Trophoblast cell (in vitro differentiated cells and primary cell): ENCODE results near the gene ABLIM1.

Source experiments
- DNase-seq, 2 donors: peaks; one replicate each; pipeline ENCODE4 v3.0.0-alpha.2; 2016
- H2AFZ ChIP-seq: 2 replicates; pipeline ENCODE4 v1.6.1; 2013; ENCODE audit warnings: low read length, moderate library complexity, mild to moderate bottlenecking; ENCODE audit not compliant: insufficient read depth, poor library complexity
- H2AK5ac ChIP-seq: 2 replicates; pipeline ENCODE4 v1.6.1; 2013; ENCODE audit warnings: mild to moderate bottlenecking, low read length
- H2BK120ac ChIP-seq: 2 replicates; pipeline ENCODE4 v1.6.1; 2013; ENCODE audit warnings: low read length, mild to moderate bottlenecking, moderate library complexity; ENCODE audit not compliant: insufficient read depth, poor library complexity
- H2BK12ac ChIP-seq: 2 replicates; pipeline ENCODE4 v1.6.1; 2013; ENCODE audit warnings: mild to moderate bottlenecking, low read length, moderate library complexity
- H2BK5ac ChIP-seq: 2 replicates; pipeline ENCODE4 v1.6.1; 2013; ENCODE audit warnings: low read length, low read depth, moderate library complexity, mild to moderate bottlenecking; ENCODE audit not compliant: poor library complexity
- H3K14ac ChIP-seq: 2 replicates; pipeline ENCODE4 v1.6.1; 2013; ENCODE audit warnings: mild to moderate bottlenecking, low read length
- H3K18ac ChIP-seq: 2 replicates; pipeline ENCODE4 v1.6.1; 2013; ENCODE audit warnings: mild to moderate bottlenecking, low read length
- H3K23ac ChIP-seq: 2 replicates; pipeline ENCODE4 v1.6.1; 2013; ENCODE audit warnings: low read length
- H3K27ac ChIP-seq: 2 replicates; pipeline ENCODE4 v1.5.1; 2013; ENCODE audit warnings: low read depth, mild to moderate bottlenecking, inconsistent platforms, low read length, moderate library complexity
- H3K27me3 ChIP-seq: 2 replicates; pipeline ENCODE4 v1.6.1; 2013; ENCODE audit warnings: inconsistent platforms, mild to moderate bottlenecking, low read length, moderate library complexity; ENCODE audit not compliant: insufficient read depth
- H3K36me3 ChIP-seq, 2 experiments: 1 replicate in 1 of 2; 2 replicates in 1 of 2; pipeline ENCODE4 v1.6.1; 2013; ENCODE audit warnings: low read length in 2 of 2, mild to moderate bottlenecking in 2 of 2, moderate library complexity in 1 of 2; ENCODE audit not compliant: insufficient read depth in 2 of 2, control insufficient read depth in 1 of 2
- H3K4ac ChIP-seq: 2 replicates; pipeline ENCODE4 v1.6.1; 2013; ENCODE audit warnings: low read depth, mild to moderate bottlenecking, low read length, moderate library complexity
- H3K4me1 ChIP-seq, 2 experiments: 1 replicate in 1 of 2; 2 replicates in 1 of 2; pipeline ENCODE4 v1.6.1; 2013; ENCODE audit warnings: low read length in 2 of 2, mild to moderate bottlenecking in 2 of 2, moderate library complexity in 1 of 2; ENCODE audit not compliant: insufficient read depth in 2 of 2, control insufficient read depth in 1 of 2
- H3K4me2 ChIP-seq: 2 replicates; pipeline ENCODE4 v1.6.1; 2013; ENCODE audit warnings: inconsistent platforms, mild to moderate bottlenecking, low read length, moderate library complexity
- H3K4me3 ChIP-seq: 2 replicates; pipeline ENCODE4 v1.5.1; 2013; ENCODE audit warnings: mild to moderate bottlenecking, low read depth, low read length, inconsistent platforms
- H3K79me1 ChIP-seq: one replicate; pipeline ENCODE4 v1.6.1; 2013; ENCODE audit warnings: low read length
- H3K79me2 ChIP-seq: 2 replicates; pipeline ENCODE4 v1.6.1; 2013; ENCODE audit warnings: low read length, mild to moderate bottlenecking; ENCODE audit not compliant: control insufficient read depth, insufficient read depth, poor library complexity
- H3K9ac ChIP-seq: 2 replicates; pipeline ENCODE4 v1.6.1; 2013; ENCODE audit warnings: mild to moderate bottlenecking, low read length
- H3K9me3 ChIP-seq: 2 replicates; pipeline ENCODE4 v1.6.1; 2013; ENCODE audit warnings: low read depth, mild to moderate bottlenecking, control low read depth, inconsistent platforms, low read length; ENCODE audit not compliant: insufficient read depth
- H4K12ac ChIP-seq: 2 replicates; pipeline ENCODE4 v1.6.1; 2013; ENCODE audit warnings: low read depth, mild to moderate bottlenecking, low read length, moderate library complexity
- H4K8ac ChIP-seq: 2 replicates; pipeline ENCODE4 v1.6.1; 2013; ENCODE audit warnings: low read depth, mild to moderate bottlenecking, low read length, moderate library complexity
- H4K91ac ChIP-seq: one replicate; pipeline ENCODE4 v1.6.1; 2013; ENCODE audit warnings: low read depth, mild to moderate bottlenecking, low read length, moderate library complexity
- WGBS: extraction: QIAGEN DNeasy Blood & Tissue Kit; methylation state at CpG from one replicate; pipeline ENCODE4 v1.1.7; 2013; ENCODE audit warnings: missing lambda C conversion rate; ENCODE audit not compliant: insufficient read length, insufficient coverage; ENCODE audit errors: extremely low coverage; 5-methylcytosine and 5-hydroxymethylcytosine counted together

ABLIM1 gene

DNA sequence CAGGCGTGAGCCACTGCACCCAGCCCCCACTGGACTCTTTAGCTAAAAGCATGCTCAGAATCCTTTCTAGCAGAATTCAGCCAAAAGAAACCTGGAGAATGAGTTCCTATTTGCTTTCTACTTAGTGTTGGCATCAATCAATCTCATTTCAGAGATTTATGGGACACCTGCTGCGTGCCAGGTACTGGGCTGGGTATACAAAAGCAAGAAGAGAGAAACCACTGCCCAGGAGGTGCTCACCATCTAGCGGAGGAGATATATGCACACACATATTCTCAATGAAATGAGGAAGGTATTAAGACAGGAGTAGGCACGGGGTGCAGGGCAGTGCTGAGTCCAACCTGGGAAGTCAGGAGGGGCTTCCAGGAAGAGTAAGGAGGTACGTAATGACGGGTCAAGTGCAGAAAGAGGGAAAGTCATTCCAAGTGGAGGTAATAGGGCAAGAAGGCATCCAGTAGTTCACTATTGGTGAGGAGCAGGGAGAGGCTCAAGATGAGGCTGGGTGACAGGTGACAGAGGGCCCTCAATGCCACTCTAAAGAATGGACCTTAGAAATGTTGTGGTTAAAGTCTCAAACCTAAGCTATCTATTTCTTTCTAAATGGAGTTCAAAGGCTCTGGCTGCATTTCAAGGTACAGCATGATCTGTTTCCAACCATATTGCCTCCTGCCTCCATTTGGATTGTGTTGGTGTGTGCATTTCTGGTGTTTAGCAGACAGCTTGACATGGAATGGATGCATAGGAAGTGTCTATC lies 22.1 kb downstream of the ABLIM1 start:
- Histone ChIP-seq H4K12ac (no peak overlapping the region), H4K8ac (no peak overlapping the region), H3K4me3 (no peak overlapping the region), H3K23ac (no peak overlapping the region), H3K9me3 (no peaks in the 10 kb centered on the region), H2AFZ (no peak overlapping the region), H2BK120ac (no peak overlapping the region), H3K4me1 (peaks cover 15 to 29% of the 10 kb centered on the region in 2 experiments), H3K9ac (no peak overlapping the region), H2BK12ac (no peak overlapping the region), H3K4me2 (no peak overlapping the region), H3K79me2 (no peaks in the 10 kb centered on the region), H3K4ac (no peak overlapping the region), H2AK5ac (no peak overlapping the region), H3K18ac (no peak overlapping the region), H3K27ac (no peak overlapping the region), H2BK5ac (no peak overlapping the region), H3K36me3 (no peaks in the 10 kb centered on the region), H4K91ac (peak overlapping the region; percentile 20), H3K27me3 (no peaks in the 10 kb centered on the region), H3K79me1 (peaks cover 15% of the 10 kb centered on the region), H3K14ac (no peak overlapping the region)
- no peak for DNase-seq
- WGBS: no CpG with 5 or more reads among the region's 6 CpGs

DNA sequence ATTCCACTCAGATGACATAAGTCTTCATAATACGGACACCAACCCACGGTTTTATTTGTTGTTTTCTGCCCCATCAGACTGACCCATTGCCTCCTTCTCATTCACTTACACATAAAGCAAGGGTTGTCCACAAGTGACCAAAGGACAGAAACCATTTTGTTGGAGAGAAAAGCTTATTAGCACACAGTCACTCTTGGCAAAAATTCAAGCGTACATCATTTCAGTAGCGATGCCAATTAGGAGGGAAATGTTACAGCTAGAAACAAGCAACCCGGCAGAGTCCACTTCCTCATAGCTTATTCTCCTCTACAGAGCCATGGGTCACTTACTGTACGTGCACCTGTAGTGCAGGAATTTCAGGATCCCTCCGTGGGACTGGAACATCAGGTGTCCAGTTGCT lies 23.0 kb downstream of the ABLIM1 start:
- H3K27ac ChIP-seq: peak overlapping the region; percentile 75
- peak overlapping the region; percentile 56 for H2BK12ac ChIP-seq
- no peak overlapping the region for H2BK5ac ChIP-seq
- H3K4me3 ChIP-seq: no peak overlapping the region
- H3K79me2 ChIP-seq: no peaks in the 10 kb centered on the region
- H3K79me1 ChIP-seq: peaks cover 15% of the 10 kb centered on the region
- H3K27me3 ChIP-seq: no peaks in the 10 kb centered on the region
- H4K12ac ChIP-seq: no peak overlapping the region
- H3K4me1 ChIP-seq: peaks cover 15 to 29% of the 10 kb centered on the region in 2 experiments
- no peak overlapping the region for H3K4ac ChIP-seq
- H2BK120ac ChIP-seq: peak overlapping the region; percentile 2
- peak overlapping the region; percentile 48 for H3K4me2 ChIP-seq
- no peak overlapping the region for H2AK5ac ChIP-seq
- peak overlapping the region; percentile 20 for H4K91ac ChIP-seq
- WGBS: no CpG with 5 or more reads among the region's 7 CpGs
- no peaks in the 10 kb centered on the region for H3K36me3 ChIP-seq
- no peak overlapping the region for H4K8ac ChIP-seq
- no peaks in the 10 kb centered on the region for H3K9me3 ChIP-seq
- no peak overlapping the region for H3K14ac ChIP-seq
- H3K23ac ChIP-seq: no peak overlapping the region
- H3K18ac ChIP-seq: no peak overlapping the region
- DNase-seq: peak; percentile 10 to 23
- no peak overlapping the region for H3K9ac ChIP-seq
- no peak overlapping the region for H2AFZ ChIP-seq

DNA sequence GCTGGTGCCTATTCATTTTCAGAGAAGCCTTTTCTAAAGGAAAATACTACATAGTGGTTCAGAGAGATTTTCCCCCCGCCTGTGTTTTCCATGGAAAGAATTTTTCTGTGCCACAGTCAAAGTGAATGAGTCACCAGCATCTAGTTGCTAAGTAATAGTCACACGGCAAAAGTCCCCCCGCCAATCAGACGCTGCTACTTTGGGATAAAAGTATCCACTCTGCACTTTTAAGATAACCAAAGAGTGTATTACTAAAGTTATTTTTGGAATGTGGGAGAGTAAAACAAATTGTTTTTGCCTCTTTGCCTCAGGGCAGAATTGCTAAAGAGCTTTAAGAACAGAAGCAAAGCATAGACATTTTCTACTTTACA lies 23.5 kb downstream of the ABLIM1 start:
- Histone ChIP-seq H3K4me1 (peaks cover 15 to 29% of the 10 kb centered on the region in 2 experiments), H4K12ac (no peak overlapping the region), H2BK12ac (no peak overlapping the region), H3K9ac (no peak overlapping the region), H3K18ac (no peak overlapping the region), H3K27ac (peak overlapping the region; percentile 84), H3K4ac (no peak overlapping the region), H2BK120ac (no peak overlapping the region), H2AFZ (no peak overlapping the region), H4K91ac (no peak overlapping the region), H3K4me2 (peak overlapping the region; percentile 51), H4K8ac (no peak overlapping the region), H3K36me3 (no peaks in the 10 kb centered on the region), H3K14ac (no peak overlapping the region), H3K4me3 (no peak overlapping the region), H3K9me3 (no peaks in the 10 kb centered on the region), H3K27me3 (no peaks in the 10 kb centered on the region), H2BK5ac (no peak overlapping the region), H3K23ac (no peak overlapping the region), H3K79me1 (peaks cover 15% of the 10 kb centered on the region), H3K79me2 (no peaks in the 10 kb centered on the region), H2AK5ac (no peak overlapping the region)
- WGBS: no CpG with 5 or more reads among the region's 4 CpGs
- peak; percentile 96 to 100 for DNase-seq

DNA sequence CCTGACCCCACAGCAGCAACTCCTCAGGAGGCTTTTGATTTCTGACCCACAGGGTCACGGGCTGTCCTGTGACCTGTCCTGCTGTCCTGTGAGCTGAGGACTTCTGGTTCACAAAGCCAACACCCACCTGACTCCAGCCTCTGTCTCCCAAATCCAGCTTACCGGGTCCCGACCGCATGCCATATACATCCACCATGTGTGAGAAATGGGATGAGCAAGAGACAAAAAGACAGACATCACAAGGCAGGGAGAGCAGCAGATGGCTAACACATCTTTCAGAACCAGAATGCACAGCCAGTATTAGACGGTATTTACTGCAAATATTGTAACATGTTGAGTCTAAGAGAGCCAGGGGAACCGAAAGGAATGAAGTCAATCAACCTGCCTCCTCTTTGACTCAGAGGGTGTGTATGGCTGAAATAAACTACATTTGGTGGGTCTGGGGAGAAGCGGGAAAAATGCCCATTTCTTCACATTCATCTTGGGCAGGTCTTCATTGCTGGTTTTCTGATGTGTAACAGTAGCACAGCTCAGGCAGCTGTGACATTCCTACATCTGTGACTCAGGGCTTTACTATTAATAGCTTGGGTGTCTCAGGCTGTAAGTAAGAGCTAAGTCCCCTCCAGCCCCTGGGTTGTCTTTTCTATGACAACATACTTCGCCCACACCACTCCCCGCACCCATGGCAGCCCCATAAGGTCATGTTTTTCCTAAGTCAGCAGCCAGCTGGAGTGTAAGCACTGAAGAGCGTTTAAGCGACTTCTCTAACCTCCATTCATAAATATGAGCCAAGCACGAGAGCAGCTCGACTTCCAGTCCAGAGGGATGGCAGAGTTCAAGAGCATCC lies 25.0 kb downstream of the ABLIM1 start:
- H3K27ac ChIP-seq: peak overlapping the region; percentile 68
- H3K23ac ChIP-seq: no peak overlapping the region
- H4K12ac ChIP-seq: no peak overlapping the region
- WGBS: no CpG with 5 or more reads among the region's 13 CpGs
- no peaks in the 10 kb centered on the region for H3K9me3 ChIP-seq
- H3K27me3 ChIP-seq: no peaks in the 10 kb centered on the region
- no peaks in the 10 kb centered on the region for H3K36me3 ChIP-seq
- peaks cover 15 to 32% of the 10 kb centered on the region in 2 experiments for H3K4me1 ChIP-seq
- H3K9ac ChIP-seq: no peak overlapping the region
- no peak overlapping the region for H2AFZ ChIP-seq
- H3K14ac ChIP-seq: peak overlapping the region; percentile 15
- H3K4ac ChIP-seq: peak overlapping the region; percentile 13
- no peaks in the 10 kb centered on the region for H3K79me2 ChIP-seq
- peak overlapping the region; percentile 76 for H2BK12ac ChIP-seq
- H3K79me1 ChIP-seq: peaks cover 15% of the 10 kb centered on the region
- H4K91ac ChIP-seq: peak overlapping the region; percentile 58
- H2AK5ac ChIP-seq: no peak overlapping the region
- H3K4me3 ChIP-seq: no peak overlapping the region
- H3K18ac ChIP-seq: no peak overlapping the region
- H4K8ac ChIP-seq: no peak overlapping the region
- H3K4me2 ChIP-seq: peak overlapping the region; percentile 37
- DNase-seq: peak; percentile 95 to 97
- peak overlapping the region; percentile 35 for H2BK120ac ChIP-seq
- H2BK5ac ChIP-seq: peak overlapping the region; percentile 23
